Neural cell (in vitro differentiated cells): ENCODE data around the gene INO80D. TPM values are rescaled to one million over a fixed set of nuclear protein-coding genes. Genes with fewer than 3 reads are reported as not detected.

Source experiments
- H2AFZ ChIP-seq: fragments of 200-600, 300-800 bp; sonication (generic), shearing (Covaris generic); 2 replicates; pipeline ENCODE4 v1.6.0; 2014; ENCODE audit warnings: low read depth, mild to moderate bottlenecking, antibody characterized with exemption, low read length, moderate library complexity
- H3F3A ChIP-seq: fragments of 200-600 bp; shearing (Covaris generic); 2 replicates; pipeline ENCODE4 v1.6.1; 2016; ENCODE audit warnings: mild to moderate bottlenecking, moderate library complexity, mixed read lengths, antibody characterized with exemption, low read length; ENCODE audit not compliant: insufficient read depth, poor library complexity, severe bottlenecking
- H3K27ac ChIP-seq: fragments of 200-600, 300-800 bp; sonication (generic), shearing (Covaris generic); 2 replicates; pipeline ENCODE4 v1.5.1; 2014; ENCODE audit warnings: mild to moderate bottlenecking, low read length, moderate library complexity
- H3K27me3 ChIP-seq: fragments of 300-800, 200-600 bp; sonication (generic), shearing (Covaris generic); 2 replicates; pipeline ENCODE4 v1.6.0; 2014; ENCODE audit warnings: mild to moderate bottlenecking, low read depth, low read length, moderate library complexity; ENCODE audit not compliant: insufficient read depth
- H3K36me3 ChIP-seq: fragments of 300-800, 200-600 bp; sonication (generic), shearing (Covaris generic); 2 replicates; pipeline ENCODE4 v1.5.1; 2014; ENCODE audit warnings: mild to moderate bottlenecking, antibody characterized with exemption, low read length, moderate library complexity; ENCODE audit not compliant: insufficient read depth
- H3K4me2 ChIP-seq: fragments of 300-800, 200-600 bp; sonication (generic), shearing (Covaris generic); 2 replicates; pipeline ENCODE4 v1.6.0; 2014; ENCODE audit warnings: mild to moderate bottlenecking, low read length
- H3K4me3 ChIP-seq: fragments of 300-800, 200-600 bp; sonication (generic), shearing (Covaris generic); 2 replicates; pipeline ENCODE4 v1.5.1; 2014; ENCODE audit warnings: mild to moderate bottlenecking, low read length, moderate library complexity
- H3K79me2 ChIP-seq: fragments of 200-600 bp; shearing (Covaris generic); replicated peaks from 2 replicates; pipeline ENCODE4 v1.6.0; 2014; ENCODE audit warnings: mild to moderate bottlenecking, low read length, moderate library complexity; ENCODE audit not compliant: insufficient read depth
- H3K9ac ChIP-seq: fragments of 300-800, 200-600 bp; sonication (generic), shearing (Covaris generic); 2 replicates; pipeline ENCODE4 v1.6.1; 2016; ENCODE audit warnings: mild to moderate bottlenecking, low read length, mixed read lengths
- H3K9me2 ChIP-seq: fragments of 200-600 bp; shearing (Covaris generic); 2 replicates; pipeline ENCODE4 v1.6.1; 2016; ENCODE audit warnings: mild to moderate bottlenecking, low read length, mixed read lengths; ENCODE audit not compliant: insufficient read depth
- H3K9me3 ChIP-seq: fragments of 200-600, 300-800 bp; sonication (generic), shearing (Covaris generic); 2 replicates; pipeline ENCODE4 v1.6.1; 2016; ENCODE audit warnings: mild to moderate bottlenecking, mixed run types, low read length, moderate library complexity, mixed read lengths
- H4K20me1 ChIP-seq: fragments of 200-600 bp; shearing (Covaris generic); 2 replicates; pipeline ENCODE4 v1.6.1; 2016; ENCODE audit warnings: mild to moderate bottlenecking, mixed run types; ENCODE audit not compliant: insufficient read depth
- EP300 ChIP-seq: fragments of 450-650 bp; conservative IDR thresholded peaks from 2 replicates; pipeline ENCODE4 v1.6.1; 2014; ENCODE audit warnings: antibody characterized with exemption, mild to moderate bottlenecking, moderate library complexity; ENCODE audit not compliant: poor library complexity, severe bottlenecking
- EZH2 ChIP-seq: fragments of 200-600, 300-800 bp; shearing (Covaris generic), sonication (generic); IDR thresholded peaks from 2 replicates; pipeline ENCODE4 v1.6.1; 2014; ENCODE audit warnings: antibody characterized with exemption, low read length, borderline replicate concordance, mild to moderate bottlenecking; ENCODE audit not compliant: insufficient read depth, poor library complexity, severe bottlenecking
- MXI1 ChIP-seq: fragments of 450-650 bp; conservative IDR thresholded peaks from 2 replicates; pipeline ENCODE4 v1.6.1; 2014; ENCODE audit warnings: antibody characterized with exemption, mild to moderate bottlenecking; ENCODE audit not compliant: poor library complexity, severe bottlenecking
- POLR2AphosphoS5 ChIP-seq: IDR thresholded peaks from 2 replicates; pipeline ENCODE4 v1.6.1; 2012
- RAD21 ChIP-seq: fragments of 450-650 bp; conservative IDR thresholded peaks from 2 replicates; pipeline ENCODE4 v1.6.1; 2014; ENCODE audit warnings: antibody characterized with exemption, mild to moderate bottlenecking, moderate library complexity
- SMC3 ChIP-seq: fragments of 450-650 bp; conservative IDR thresholded peaks from 2 replicates; pipeline ENCODE4 v1.6.1; 2014; ENCODE audit warnings: antibody characterized with exemption, mild to moderate bottlenecking, moderate library complexity; ENCODE audit not compliant: poor library complexity
- TAF1 ChIP-seq: IDR thresholded peaks from 2 replicates; pipeline ENCODE4 v1.6.1; 2012; ENCODE audit warnings: low read depth
- polyA plus RNA-seq: library from polyadenylated mRNA; depleted of rRNA; stranded (reverse); fragments of >200 nt; gene quantifications from 2 replicates; pipeline ENCODE4 v1.2.3, GENCODE V29; 2014
- TF ChIP-seq, protein P1 (sequence below): fragments of 450-650 bp; IDR thresholded peaks from 2 replicates; pipeline ENCODE4 v1.5.1; 2014; ENCODE audit warnings: antibody characterized with exemption, mild to moderate bottlenecking, moderate library complexity; ENCODE audit not compliant: poor library complexity, severe bottlenecking
- TF ChIP-seq, protein P2 (sequence below): IDR thresholded peaks from 2 replicates; pipeline ENCODE4 v1.6.1; 2012; ENCODE audit warnings: borderline replicate concordance

The INO80D gene
- polyA plus RNA-seq, 1 donor from 2014 or later: 8.7 TPM

DNA sequence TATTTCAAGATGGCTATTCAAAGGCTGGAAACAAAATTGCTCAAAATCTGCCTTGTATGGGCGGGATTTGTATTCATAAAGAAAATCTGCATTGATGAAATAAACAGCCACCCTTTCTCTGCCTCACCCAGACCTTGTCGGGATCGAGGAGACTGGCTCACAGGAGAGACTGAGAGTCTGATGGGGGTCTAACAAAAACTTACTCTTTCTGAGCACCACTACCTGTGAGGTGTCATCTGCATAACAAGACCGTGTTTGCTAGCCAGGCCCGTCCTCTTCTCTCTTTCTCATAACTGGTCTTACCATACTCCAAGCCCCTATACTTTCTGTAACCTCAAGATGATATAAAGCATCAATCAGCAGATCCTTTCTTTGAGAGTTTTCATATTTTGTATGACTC is 115.6 kb downstream of the INO80D start:
- TF ChIP-seq, protein P1, sequence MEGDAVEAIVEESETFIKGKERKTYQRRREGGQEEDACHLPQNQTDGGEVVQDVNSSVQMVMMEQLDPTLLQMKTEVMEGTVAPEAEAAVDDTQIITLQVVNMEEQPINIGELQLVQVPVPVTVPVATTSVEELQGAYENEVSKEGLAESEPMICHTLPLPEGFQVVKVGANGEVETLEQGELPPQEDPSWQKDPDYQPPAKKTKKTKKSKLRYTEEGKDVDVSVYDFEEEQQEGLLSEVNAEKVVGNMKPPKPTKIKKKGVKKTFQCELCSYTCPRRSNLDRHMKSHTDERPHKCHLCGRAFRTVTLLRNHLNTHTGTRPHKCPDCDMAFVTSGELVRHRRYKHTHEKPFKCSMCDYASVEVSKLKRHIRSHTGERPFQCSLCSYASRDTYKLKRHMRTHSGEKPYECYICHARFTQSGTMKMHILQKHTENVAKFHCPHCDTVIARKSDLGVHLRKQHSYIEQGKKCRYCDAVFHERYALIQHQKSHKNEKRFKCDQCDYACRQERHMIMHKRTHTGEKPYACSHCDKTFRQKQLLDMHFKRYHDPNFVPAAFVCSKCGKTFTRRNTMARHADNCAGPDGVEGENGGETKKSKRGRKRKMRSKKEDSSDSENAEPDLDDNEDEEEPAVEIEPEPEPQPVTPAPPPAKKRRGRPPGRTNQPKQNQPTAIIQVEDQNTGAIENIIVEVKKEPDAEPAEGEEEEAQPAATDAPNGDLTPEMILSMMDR: no peak
- TF ChIP-seq EP300 (no peak), POLR2AphosphoS5 (no peak), SMC3 (no peak), TAF1 (no peak)
- TF ChIP-seq, protein P2, sequence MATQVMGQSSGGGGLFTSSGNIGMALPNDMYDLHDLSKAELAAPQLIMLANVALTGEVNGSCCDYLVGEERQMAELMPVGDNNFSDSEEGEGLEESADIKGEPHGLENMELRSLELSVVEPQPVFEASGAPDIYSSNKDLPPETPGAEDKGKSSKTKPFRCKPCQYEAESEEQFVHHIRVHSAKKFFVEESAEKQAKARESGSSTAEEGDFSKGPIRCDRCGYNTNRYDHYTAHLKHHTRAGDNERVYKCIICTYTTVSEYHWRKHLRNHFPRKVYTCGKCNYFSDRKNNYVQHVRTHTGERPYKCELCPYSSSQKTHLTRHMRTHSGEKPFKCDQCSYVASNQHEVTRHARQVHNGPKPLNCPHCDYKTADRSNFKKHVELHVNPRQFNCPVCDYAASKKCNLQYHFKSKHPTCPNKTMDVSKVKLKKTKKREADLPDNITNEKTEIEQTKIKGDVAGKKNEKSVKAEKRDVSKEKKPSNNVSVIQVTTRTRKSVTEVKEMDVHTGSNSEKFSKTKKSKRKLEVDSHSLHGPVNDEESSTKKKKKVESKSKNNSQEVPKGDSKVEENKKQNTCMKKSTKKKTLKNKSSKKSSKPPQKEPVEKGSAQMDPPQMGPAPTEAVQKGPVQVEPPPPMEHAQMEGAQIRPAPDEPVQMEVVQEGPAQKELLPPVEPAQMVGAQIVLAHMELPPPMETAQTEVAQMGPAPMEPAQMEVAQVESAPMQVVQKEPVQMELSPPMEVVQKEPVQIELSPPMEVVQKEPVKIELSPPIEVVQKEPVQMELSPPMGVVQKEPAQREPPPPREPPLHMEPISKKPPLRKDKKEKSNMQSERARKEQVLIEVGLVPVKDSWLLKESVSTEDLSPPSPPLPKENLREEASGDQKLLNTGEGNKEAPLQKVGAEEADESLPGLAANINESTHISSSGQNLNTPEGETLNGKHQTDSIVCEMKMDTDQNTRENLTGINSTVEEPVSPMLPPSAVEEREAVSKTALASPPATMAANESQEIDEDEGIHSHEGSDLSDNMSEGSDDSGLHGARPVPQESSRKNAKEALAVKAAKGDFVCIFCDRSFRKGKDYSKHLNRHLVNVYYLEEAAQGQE: no peak
- no peaks in the 10 kb centered on the region for H3F3A ChIP-seq
- no peak overlapping the region for H2AFZ ChIP-seq
- no peaks in the 10 kb centered on the region for H3K27me3 ChIP-seq
- H3K9ac ChIP-seq: no peak overlapping the region
- no peaks in the 10 kb centered on the region for H3K9me3 ChIP-seq
- no peak overlapping the region for H3K4me2 ChIP-seq
- H3K36me3 ChIP-seq: no peaks in the 10 kb centered on the region
- no peaks in the 10 kb centered on the region for H3K9me2 ChIP-seq
- H3K79me2 ChIP-seq: no peaks in the 10 kb centered on the region
- H3K27ac ChIP-seq: no peak overlapping the region
- no peak overlapping the region for H3K4me3 ChIP-seq
- no peaks in the 10 kb centered on the region for H4K20me1 ChIP-seq

DNA sequence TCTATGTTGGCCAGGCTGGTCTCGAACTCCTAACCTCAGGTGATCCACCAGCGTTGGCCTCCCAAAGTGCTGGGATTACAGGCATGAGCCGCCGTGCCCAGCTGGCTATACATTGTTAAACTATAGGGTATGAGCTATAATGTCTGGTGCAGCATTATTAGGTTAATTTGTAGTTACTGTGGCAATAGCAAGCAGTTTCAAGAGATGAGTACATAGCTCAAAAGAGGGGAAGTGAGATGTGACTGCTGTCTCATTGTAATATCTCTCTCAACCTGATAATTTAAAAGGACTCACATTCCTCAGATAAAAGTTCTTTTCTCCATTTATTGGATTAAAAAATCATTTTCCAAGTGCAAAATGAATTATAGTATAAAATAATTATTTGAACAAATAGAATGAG is 116.4 kb downstream of the INO80D start:
- Histone ChIP-seq H3K4me2 (no peak overlapping the region), H3K4me3 (no peak overlapping the region), H4K20me1 (no peaks in the 10 kb centered on the region), H3K79me2 (no peaks in the 10 kb centered on the region), H3K9me2 (no peaks in the 10 kb centered on the region), H3K27me3 (no peaks in the 10 kb centered on the region), H2AFZ (no peak overlapping the region), H3K36me3 (no peaks in the 10 kb centered on the region), H3F3A (no peaks in the 10 kb centered on the region), H3K9me3 (no peaks in the 10 kb centered on the region), H3K27ac (no peak overlapping the region), H3K9ac (no peak overlapping the region)
- TF ChIP-seq EP300 (no peak), EZH2 (no peak), TAF1 (no peak), MXI1 (no peak), POLR2AphosphoS5 (no peak), SMC3 (no peak), RAD21 (no peak)
- TF ChIP-seq, protein P2: no peak
- TF ChIP-seq, protein P1: no peak
